GM21717 (cell line): ENCODE results near the gene KCP.

Source experiments
- ATAC-seq: cut with Tn5 transposase; IDR thresholded peaks from one replicate; pipeline ENCODE4 v1.9.1; 2021; ENCODE audit warnings: mild to moderate bottlenecking, moderate library complexity; ENCODE audit not compliant: unreplicated experiment

Gene KCP

GRCh38 chr7:128908750-128909624 lies 1.5 kb downstream of the KCP start:
- no peak for ATAC-seq

GRCh38 chr7:128906766-128907559 lies 3.5 kb downstream of the KCP start:
- no peak for ATAC-seq

GRCh38 chr7:128906001-128906765 lies 4.3 kb downstream of the KCP start:
- no peak for ATAC-seq

GRCh38 chr7:128904381-128905197 lies 5.9 kb downstream of the KCP start:
- no peak for ATAC-seq

- ATAC-seq = no peak
Observed at GRCh38 chr7:128903621-128904361, 6.7 kb downstream of the KCP start.

GRCh38 chr7:128902761-128903585 lies 7.5 kb downstream of the KCP start:
- no peak for ATAC-seq

GRCh38 chr7:128900237-128900636 lies 10.3 kb downstream of the KCP start:
- ATAC-seq = no peak

- ATAC-seq = no peak
Observed at GRCh38 chr7:128899392-128899791, 11.1 kb downstream of the KCP start.

GRCh38 chr7:128895320-128895719 lies 15.2 kb downstream of the KCP start:
- ATAC-seq = no peak

GRCh38 chr7:128894101-128894440 lies 16.4 kb downstream of the KCP start:
- no peak for ATAC-seq

GRCh38 chr7:128893251-128894100 lies 17.0 kb downstream of the KCP start:
- no peak for ATAC-seq

- no peak for ATAC-seq
Observed at GRCh38 chr7:128892521-128893250, 17.8 kb downstream of the KCP start.

- no peak for ATAC-seq
Observed at GRCh38 chr7:128891942-128892269, 18.6 kb downstream of the KCP start.

GRCh38 chr7:128891110-128891941 lies 19.2 kb downstream of the KCP start:
- no peak for ATAC-seq

- no peak for ATAC-seq
Observed at GRCh38 chr7:128890306-128891109, 20.0 kb downstream of the KCP start.

GRCh38 chr7:128889121-128889520 lies 21.4 kb downstream of the KCP start:
- ATAC-seq = no peak
